CD4-positive, CD25-positive, alpha-beta regulatory T cell (primary cell): ENCODE results near the gene SMIM11. TPM values are rescaled to one million over a fixed set of nuclear protein-coding genes. Genes with fewer than 3 reads are reported as not detected.
A peak's percentile ranks its signal among the peaks of the same experiment; 100 is the strongest.

Source experiments
- ATAC-seq, 2 donors: fragments of 150-1000 bp; cut with Tn5 transposase; one replicate each; pipeline ENCODE4 v1.10.0; 2021; ENCODE audit warnings: low read depth in 2 of 2, moderate number of reproducible peaks in 2 of 2, moderate library complexity in 1 of 2
- DNase-seq, 3 donors: peaks; one replicate each; pipeline versions ENCODE4 v3.0.0 to v3.0.0-alpha.2; 2012 to 2022; ENCODE audit warnings: mixed read lengths in 1 of 3
- H3K27ac ChIP-seq: one replicate; pipeline ENCODE4 v1.7.0; 2013; ENCODE audit warnings: mild to moderate bottlenecking, low read length; ENCODE audit not compliant: insufficient read depth, poor library complexity, severe bottlenecking
- H3K27me3 ChIP-seq: one replicate; pipeline ENCODE4 v1.7.0; 2013; ENCODE audit warnings: low read length; ENCODE audit not compliant: control insufficient read depth, insufficient read depth
- H3K36me3 ChIP-seq: one replicate; pipeline ENCODE4 v1.7.0; 2013; ENCODE audit warnings: mild to moderate bottlenecking, low read length, moderate library complexity; ENCODE audit not compliant: control insufficient read depth, insufficient read depth
- H3K4me1 ChIP-seq: 2 replicates; pipeline ENCODE4 v1.7.0; 2013; ENCODE audit warnings: mild to moderate bottlenecking, low read length; ENCODE audit not compliant: insufficient read depth, control insufficient read depth, poor library complexity, severe bottlenecking
- H3K4me3 ChIP-seq: one replicate; pipeline ENCODE4 v1.7.0; 2013; ENCODE audit warnings: low read depth, mild to moderate bottlenecking, low read length, moderate library complexity
- H3K9me3 ChIP-seq, 2 experiments: 1 replicate in 1 of 2; 2 replicates in 1 of 2; pipeline ENCODE4 v1.7.0; 2013; ENCODE audit warnings: low read length in 2 of 2, mild to moderate bottlenecking in 1 of 2, moderate library complexity in 1 of 2; ENCODE audit not compliant: control insufficient read depth in 2 of 2
- H3K27ac Mint-ChIP-seq, 3 donors: one replicate each; pipeline ENCODE4 v1.8.0; 2020 to 2022; ENCODE audit warnings: mild to moderate bottlenecking in 3 of 3, mixed read lengths in 3 of 3, moderate library complexity in 2 of 3
- H3K27me3 Mint-ChIP-seq: one replicate; pipeline ENCODE4 v1.8.0; 2022; ENCODE audit warnings: mild to moderate bottlenecking, mixed read lengths
- H3K36me3 Mint-ChIP-seq: one replicate; pipeline ENCODE4 v1.8.0; 2020; ENCODE audit warnings: mixed read lengths
- H3K4me1 Mint-ChIP-seq, 4 donors: one replicate each; pipeline ENCODE4 v1.8.0; 2020 to 2022; ENCODE audit warnings: mixed read lengths in 4 of 4, mild to moderate bottlenecking in 1 of 4
- H3K4me3 Mint-ChIP-seq, 4 donors: one replicate each; pipeline ENCODE4 v1.8.0; 2020 to 2022; ENCODE audit warnings: mild to moderate bottlenecking in 4 of 4, mixed read lengths in 4 of 4, moderate library complexity in 3 of 4
- H3K9me3 Mint-ChIP-seq, 7 donors: one replicate each; pipeline ENCODE4 v1.8.0; 2020 to 2022; ENCODE audit warnings: mixed read lengths in 7 of 7, mild to moderate bottlenecking in 3 of 7, moderate library complexity in 2 of 7
- polyA plus RNA-seq, 4 donors: library from polyadenylated mRNA; unstranded; fragments of 300-500 nt; fragmentation: Illumina TruSeq; gene quantifications; one replicate each; pipeline ENCODE4 v1.2.3, GENCODE V29; 2021
- total RNA-seq: library from RNA; stranded (reverse); gene quantifications from one replicate; pipeline ENCODE4 v1.2.3, GENCODE V29; 2022

Gene SMIM11
- total and polyA plus RNA-seq, 5 donors from 2014 or later = 5.6 to 34.3 (median 9.7) TPM

DNA sequence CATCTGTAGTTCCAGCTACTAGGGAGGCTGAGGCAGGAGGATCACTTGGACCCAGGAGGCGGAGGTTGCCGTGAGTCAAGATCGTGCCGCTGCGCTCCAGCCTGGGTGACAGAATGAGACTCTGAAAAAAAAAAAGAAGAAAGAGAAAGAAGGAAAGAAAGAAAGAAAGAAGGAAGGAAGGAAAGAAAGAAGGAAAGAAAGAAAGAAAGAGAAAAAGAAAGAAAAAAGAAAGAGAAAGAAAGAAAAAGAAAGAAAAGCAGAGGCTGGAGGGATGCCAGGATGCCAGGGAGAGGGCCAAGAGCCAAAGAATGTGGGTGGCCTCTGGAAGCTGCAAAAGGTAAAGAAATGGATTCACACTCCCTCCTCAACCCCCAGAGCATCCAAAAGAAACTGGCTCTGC is 19.7 kb upstream of the SMIM11 start:
- Mint-ChIP-seq H3K27me3 (peaks cover 73% of the 10 kb centered on the region), H3K36me3 (no peaks in the 10 kb centered on the region), H3K27ac (no peak overlapping the region), H3K4me3 (no peak overlapping the region), H3K9me3 (peaks cover 0 to 4% (median 2%) of the 10 kb centered on the region in 7 donors), H3K4me1 (peaks cover 0 to 5% (median 2%) of the 10 kb centered on the region in 4 donors)
- Histone ChIP-seq H3K36me3 (no peaks in the 10 kb centered on the region), H3K9me3 (no peaks in the 10 kb centered on the region), H3K27me3 (peaks cover 22% of the 10 kb centered on the region), H3K27ac (no peak overlapping the region), H3K4me1 (no peaks in the 10 kb centered on the region), H3K4me3 (no peak overlapping the region)
- DNase-seq (no peak), ATAC-seq (no peak)

DNA sequence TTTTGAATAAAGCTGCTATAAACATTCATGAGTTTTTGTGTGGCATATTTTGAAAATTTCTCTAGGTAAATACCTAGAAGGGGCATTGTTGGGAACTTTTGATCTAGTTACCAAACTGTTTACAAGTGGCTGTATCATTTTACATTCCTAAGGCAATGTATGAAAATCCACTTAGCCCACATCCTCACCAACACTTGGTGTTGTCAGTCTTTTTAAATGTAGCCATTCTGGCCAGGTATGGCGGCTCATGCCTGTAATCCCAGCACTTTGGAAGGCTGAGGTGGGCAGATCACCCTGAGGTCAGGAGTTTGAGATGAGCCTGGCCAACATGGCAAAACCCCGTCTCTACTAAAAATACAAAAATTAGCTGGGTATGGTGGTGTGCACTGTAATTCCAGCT is 17.4 kb upstream of the SMIM11 start:
- Mint-ChIP-seq H3K27ac (no peak overlapping the region), H3K27me3 (peaks cover 71% of the 10 kb centered on the region), H3K4me1 (peaks cover 5 to 12% (median 9%) of the 10 kb centered on the region in 4 donors), H3K9me3 (peaks cover 0 to 4% (median 0%) of the 10 kb centered on the region in 7 donors), H3K36me3 (no peaks in the 10 kb centered on the region), H3K4me3 (no peak overlapping the region)
- no peak overlapping the region for H3K4me3 ChIP-seq
- DNase-seq (no peak), ATAC-seq (no peak)
- H3K4me1 ChIP-seq = peaks cover 6% of the 10 kb centered on the region
- peaks cover 23% of the 10 kb centered on the region for H3K27me3 ChIP-seq
- no peaks in the 10 kb centered on the region for H3K36me3 ChIP-seq
- H3K27ac ChIP-seq = no peak overlapping the region
- no peaks in the 10 kb centered on the region for H3K9me3 ChIP-seq

DNA sequence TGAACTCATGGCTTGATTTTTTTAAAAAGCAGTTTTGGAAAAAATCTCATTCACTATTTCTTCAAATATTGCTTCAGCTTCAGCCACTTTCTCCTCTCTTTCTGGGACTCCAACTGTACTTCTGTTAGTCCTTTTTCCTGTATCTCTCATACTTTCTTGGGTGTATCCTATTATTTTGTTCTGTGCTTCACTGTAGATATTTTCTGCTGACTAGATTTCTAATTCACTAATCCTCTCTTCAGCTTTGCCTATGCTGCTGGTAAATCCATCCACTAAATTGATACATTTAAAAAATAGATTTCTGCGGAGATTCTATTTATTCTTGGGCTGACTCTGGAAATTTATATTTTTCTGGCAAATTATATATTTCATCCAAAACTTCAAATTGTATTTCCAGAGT is 16.4 kb upstream of the SMIM11 start:
- Mint-ChIP-seq H3K4me3 (no peak overlapping the region), H3K9me3 (peaks cover 0 to 4% (median 0%) of the 10 kb centered on the region in 7 donors), H3K36me3 (no peaks in the 10 kb centered on the region), H3K4me1 (peaks cover 5 to 10% (median 9%) of the 10 kb centered on the region in 4 donors), H3K27me3 (peaks cover 64% of the 10 kb centered on the region), H3K27ac (no peak overlapping the region)
- Histone ChIP-seq H3K9me3 (no peaks in the 10 kb centered on the region), H3K36me3 (no peaks in the 10 kb centered on the region), H3K27ac (no peak overlapping the region), H3K4me1 (peaks cover 6% of the 10 kb centered on the region), H3K27me3 (peaks cover 19% of the 10 kb centered on the region), H3K4me3 (no peak overlapping the region)
- no peak for DNase-seq
- ATAC-seq = no peak

DNA sequence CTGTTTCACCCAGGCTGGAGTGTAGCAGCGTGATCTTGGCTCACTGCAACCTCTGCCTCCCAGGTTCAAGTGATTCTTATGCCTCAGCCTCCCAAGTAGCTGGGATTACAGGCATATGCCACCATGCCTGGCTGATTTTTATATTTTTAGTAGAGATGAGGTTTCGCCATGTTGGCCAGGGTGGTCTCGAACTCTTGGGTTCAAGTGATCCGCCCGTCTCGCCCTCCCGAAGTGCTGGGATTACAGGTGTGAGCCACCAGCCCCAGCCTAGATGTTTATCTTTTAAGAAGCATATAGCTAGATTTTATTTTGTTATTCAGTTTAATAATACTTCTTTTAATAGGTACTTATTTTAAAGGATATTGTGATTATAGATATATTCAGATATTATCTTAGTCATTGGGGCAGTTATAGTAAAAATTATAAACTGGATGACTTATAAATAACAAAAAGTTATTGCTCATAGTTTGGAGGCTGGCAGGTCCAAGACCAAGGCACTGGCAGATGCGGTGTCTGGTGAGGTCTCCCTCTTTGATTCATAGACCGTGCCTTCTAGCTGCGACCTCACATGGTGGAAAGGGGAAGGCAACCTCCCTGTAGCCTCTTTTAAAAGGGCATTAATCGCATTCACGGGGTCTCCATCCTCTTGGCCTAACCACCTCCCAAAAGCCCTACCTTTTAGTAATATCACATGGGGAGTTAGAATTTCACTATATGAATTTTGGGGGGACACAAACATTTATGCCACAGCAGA is 14.6 kb upstream of the SMIM11 start:
- Mint-ChIP-seq H3K27ac (no peak overlapping the region), H3K4me1 (peaks cover 5 to 10% (median 8%) of the 10 kb centered on the region in 4 donors)
- ATAC-seq = no peak

DNA sequence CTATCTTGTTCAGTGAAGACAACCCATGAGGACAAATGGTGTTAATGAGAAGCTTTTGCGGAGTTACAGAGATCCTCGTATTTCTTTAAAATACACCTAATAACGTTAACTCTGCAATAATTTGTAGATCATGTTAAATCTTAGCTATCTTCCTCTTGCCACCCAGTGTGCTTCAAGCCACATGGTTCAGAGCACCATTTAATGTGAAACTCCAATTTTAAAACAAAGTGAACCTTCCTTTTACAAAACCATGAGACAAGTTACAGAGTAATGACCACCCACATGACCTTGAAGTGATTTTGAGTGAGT is 13.2 kb upstream of the SMIM11 start:
- ATAC-seq (no peak), DNase-seq (no peak)
- H3K27me3 Mint-ChIP-seq = peaks cover 46% of the 10 kb centered on the region
- no peak overlapping the region for H3K27ac ChIP-seq
- no peaks in the 10 kb centered on the region for H3K9me3 ChIP-seq
- peak overlapping the region; percentile 47 for H3K4me3 ChIP-seq
- H3K4me1 Mint-ChIP-seq = peaks cover 5 to 10% (median 8%) of the 10 kb centered on the region in 4 donors
- H3K4me3 Mint-ChIP-seq = no peak overlapping the region
- no peaks in the 10 kb centered on the region for H3K36me3 ChIP-seq
- H3K27ac Mint-ChIP-seq = no peak overlapping the region
- peaks cover 6% of the 10 kb centered on the region for H3K4me1 ChIP-seq
- H3K9me3 Mint-ChIP-seq = peaks cover 0 to 4% (median 0%) of the 10 kb centered on the region in 7 donors
- no peaks in the 10 kb centered on the region for H3K36me3 Mint-ChIP-seq
- H3K27me3 ChIP-seq = peaks cover 13% of the 10 kb centered on the region

More for the DNA sequence above, 14.6 kb upstream of the SMIM11 start:
- Histone ChIP-seq H3K9me3 (no peaks in the 10 kb centered on the region), H3K27ac (no peak overlapping the region), H3K36me3 (no peaks in the 10 kb centered on the region), H3K27me3 (peaks cover 16% of the 10 kb centered on the region), H3K4me3 (no peak overlapping the region), H3K4me1 (peaks cover 6% of the 10 kb centered on the region)
- Mint-ChIP-seq H3K9me3 (peaks cover 0 to 4% (median 0%) of the 10 kb centered on the region in 7 donors), H3K4me3 (no peak overlapping the region), H3K27me3 (peaks cover 54% of the 10 kb centered on the region), H3K36me3 (no peaks in the 10 kb centered on the region)
- DNase-seq = no peak

DNA sequence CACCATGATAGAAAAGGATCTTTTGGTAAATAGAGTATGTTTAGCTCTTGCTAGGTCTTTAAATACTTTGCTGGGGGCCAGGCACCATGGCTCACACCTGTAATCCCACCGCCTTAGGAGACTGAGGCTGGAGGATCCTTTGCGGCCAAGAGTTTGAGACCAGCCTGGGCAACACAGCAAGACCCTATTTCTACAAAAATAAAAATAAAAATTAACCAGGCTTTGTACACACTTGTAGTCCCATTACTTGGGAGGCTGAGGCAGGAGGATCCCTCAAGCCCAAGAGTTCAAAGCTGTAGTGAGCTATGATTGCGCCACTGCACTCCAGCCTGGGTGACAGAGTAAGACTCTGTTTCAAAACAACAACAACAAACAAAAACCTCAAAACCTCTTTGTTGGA is 12.6 kb upstream of the SMIM11 start:
- no peak for ATAC-seq

DNA sequence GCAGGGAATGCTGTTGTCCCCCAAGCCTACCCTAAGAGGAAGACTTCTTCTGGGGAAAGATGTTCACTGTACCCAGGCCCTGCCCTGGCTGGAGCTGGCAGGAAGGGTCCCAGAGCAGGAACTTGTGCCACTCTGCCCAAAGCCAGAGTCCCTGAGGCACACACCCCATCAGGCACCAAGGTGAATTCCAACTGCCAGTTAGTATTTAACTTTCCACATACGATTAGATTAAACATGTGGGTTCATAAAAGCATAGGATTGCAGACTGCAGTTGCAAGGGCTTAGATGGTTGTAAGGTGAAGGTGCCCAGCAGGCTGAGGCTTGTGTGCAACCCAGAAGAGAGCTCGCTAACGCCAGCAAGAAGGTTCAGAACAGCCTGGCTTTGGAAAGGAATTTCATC is 11.6 kb upstream of the SMIM11 start, which contains the start of gene KCNE2:
KCNE2 (plus strand) TSS at position 274 of the 400 bp plus-strand sequence. CDS start 6,473 bp downstream, outside the sequence.
- Mint-ChIP-seq H3K4me3 (no peak within 1 kb of the TSS), H3K36me3 (no peaks in the 10 kb centered on the region), H3K9me3 (peaks cover 0 to 3% (median 0%) of the 10 kb centered on the region in 7 donors), H3K4me1 (peaks cover 5 to 14% (median 8%) of the 10 kb centered on the region in 4 donors), H3K27ac (no peak within 1 kb of the TSS), H3K27me3 (peaks cover 35% of the 10 kb centered on the region)
- H3K27me3 ChIP-seq = peaks cover 9% of the 10 kb centered on the region
- DNase-seq (no peak), ATAC-seq (no peak)
- peaks cover 6% of the 10 kb centered on the region for H3K4me1 ChIP-seq
- no peaks in the 10 kb centered on the region for H3K9me3 ChIP-seq
- H3K4me3 ChIP-seq = no peak within 1 kb of the TSS
- H3K27ac ChIP-seq = no peak within 1 kb of the TSS
- no peaks in the 10 kb centered on the region for H3K36me3 ChIP-seq

More for the DNA sequence above, 12.6 kb upstream of the SMIM11 start:
- Mint-ChIP-seq H3K27me3 (peaks cover 41% of the 10 kb centered on the region), H3K4me3 (no peak overlapping the region), H3K4me1 (peaks cover 5 to 15% (median 8%) of the 10 kb centered on the region in 4 donors), H3K9me3 (peaks cover 0 to 4% (median 0%) of the 10 kb centered on the region in 7 donors), H3K27ac (no peak overlapping the region), H3K36me3 (no peaks in the 10 kb centered on the region)
- no peaks in the 10 kb centered on the region for H3K9me3 ChIP-seq
- H3K27ac ChIP-seq = no peak overlapping the region
- no peak overlapping the region for H3K4me3 ChIP-seq
- no peaks in the 10 kb centered on the region for H3K36me3 ChIP-seq
- DNase-seq = no peak
- H3K4me1 ChIP-seq = peaks cover 6% of the 10 kb centered on the region
- H3K27me3 ChIP-seq = peaks cover 10% of the 10 kb centered on the region

DNA sequence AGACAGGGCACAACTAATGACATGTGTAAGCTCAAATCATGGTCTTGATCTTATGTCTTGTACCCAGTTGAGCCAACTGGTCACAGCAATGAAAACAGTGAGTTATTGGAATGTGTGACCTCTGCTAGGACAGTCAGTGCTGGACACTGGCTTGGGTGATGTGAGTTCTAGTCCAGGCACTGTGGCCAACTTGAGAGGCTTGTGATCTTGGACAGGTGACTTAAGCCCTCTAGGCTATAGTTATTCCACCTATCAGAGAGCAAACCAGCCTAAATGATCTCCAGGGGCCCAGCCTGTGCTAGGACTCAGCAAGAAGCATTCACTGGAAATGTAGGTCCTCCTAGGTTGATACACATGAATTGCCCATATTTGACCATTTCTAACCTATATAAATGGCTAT is 10.4 kb upstream of the SMIM11 start:
- Histone ChIP-seq H3K27me3 (peaks cover 9% of the 10 kb centered on the region), H3K4me3 (no peak overlapping the region), H3K4me1 (peaks cover 6% of the 10 kb centered on the region), H3K9me3 (no peaks in the 10 kb centered on the region), H3K27ac (no peak overlapping the region), H3K36me3 (no peaks in the 10 kb centered on the region)
- no peak overlapping the region for H3K27ac Mint-ChIP-seq
- peaks cover 5 to 10% (median 8%) of the 10 kb centered on the region in 4 donors for H3K4me1 Mint-ChIP-seq
- ATAC-seq (no peak), DNase-seq (no peak)
- H3K27me3 Mint-ChIP-seq = peaks cover 28% of the 10 kb centered on the region
- no peak overlapping the region for H3K4me3 Mint-ChIP-seq
- no peaks in the 10 kb centered on the region for H3K9me3 Mint-ChIP-seq
- no peaks in the 10 kb centered on the region for H3K36me3 Mint-ChIP-seq
